Tibial nerve (tissue), 4 donors: ENCODE measurements around the gene KDM4F. TPM values are rescaled to one million over a fixed set of nuclear protein-coding genes. Genes with fewer than 3 reads are reported as not detected.
A peak's percentile ranks its signal among the peaks of the same experiment; 100 is the strongest.

ENCODE experiments used
- DNase-seq, 2 donors: peaks; one replicate each; pipeline ENCODE4 v3.0.0-alpha.2; 2019; ENCODE audit warnings: low spot score in 2 of 2
- H3K27ac ChIP-seq, 4 donors: fragments of 200-600 bp; sonication (generic) in 3 of 4; one replicate each; pipeline ENCODE4 v1.5.1; 2017 to 2019; ENCODE audit warnings: mild to moderate bottlenecking in 1 of 4
- H3K27me3 ChIP-seq, 2 donors: fragments of 200-600 bp; sonication (generic) in 1 of 2; one replicate each; pipeline versions ENCODE4 v1.5.1 to v1.6.0; 2017 to 2019
- H3K36me3 ChIP-seq, 3 donors: fragments of 200-600 bp; sonication (generic); one replicate each; pipeline ENCODE4 v1.5.1; 2018 to 2019
- H3K4me1 ChIP-seq, 4 donors: fragments of 200-600 bp; sonication (generic) in 3 of 4; one replicate each; pipeline ENCODE4 v1.5.1; 2017 to 2019
- H3K4me3 ChIP-seq, 4 donors: fragments of 200-600 bp; sonication (generic) in 3 of 4; one replicate each; pipeline ENCODE4 v1.5.1; 2017 to 2019; ENCODE audit warnings: mild to moderate bottlenecking in 1 of 4, moderate library complexity in 1 of 4
- H3K9me3 ChIP-seq, 4 donors: fragments of 200-600 bp; sonication (generic) in 3 of 4; one replicate each; pipeline ENCODE4 v1.5.1; 2017 to 2019
- EP300 ChIP-seq, 2 donors: sonication (generic); formaldehyde crosslinking; IDR thresholded peaks; one replicate each; pipeline ENCODE4 v1.6.1; 2017; ENCODE audit warnings: antibody characterized with exemption in 2 of 2, mild to moderate bottlenecking in 1 of 2
- POLR2A ChIP-seq, 2 donors: fragments of 450-650 bp; IDR thresholded peaks; one replicate each; pipeline ENCODE4 v1.6.1; 2017; ENCODE audit warnings: antibody characterized with exemption in 2 of 2, mild to moderate bottlenecking in 2 of 2, moderate library complexity in 2 of 2
- WGBS, 2 donors: methylation state at CpG; one replicate each; pipeline ENCODE4 v1.1.5; 2018; 5-methylcytosine and 5-hydroxymethylcytosine counted together
- total RNA-seq, 4 donors: library from RNA; depleted of rRNA; stranded (reverse); fragments of >200 nt; gene quantifications; one replicate each; pipeline ENCODE4 v1.1.0, GENCODE V29; 2016
- TF ChIP-seq, protein P1 (sequence below), 5 experiments: fragments of 200-600 bp in 3 of 5; fragments of 450-650 bp in 2 of 5; sonication (generic) in 3 of 5; IDR thresholded peaks; one replicate each; pipeline ENCODE4 v1.5.1; 2016 to 2019; ENCODE audit warnings: antibody characterized with exemption in 5 of 5, mild to moderate bottlenecking in 3 of 5, moderate library complexity in 2 of 5

The KDM4F gene
- total RNA-seq, 4 donors from 2014 or later: not detected

DNA sequence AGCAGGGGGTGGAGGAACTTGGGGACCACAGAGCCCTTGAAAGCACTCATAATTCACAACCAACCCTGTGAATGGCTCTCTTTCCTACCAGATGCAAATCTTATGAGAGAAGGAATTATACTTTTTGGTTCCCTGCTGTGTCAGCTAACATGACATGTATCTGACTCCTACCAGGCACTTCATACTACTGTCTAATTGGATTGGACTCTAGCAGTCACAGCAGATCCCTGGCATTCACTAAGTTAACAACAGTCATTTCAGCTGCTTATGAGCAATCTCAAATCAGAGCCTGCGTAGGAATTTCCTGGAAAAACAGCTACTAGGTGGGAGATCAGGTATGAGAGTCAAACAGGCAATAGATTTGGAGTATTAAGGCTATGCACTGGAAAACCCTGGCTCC, 29.3 kb downstream of the KDM4F start:
- no peaks in the 10 kb centered on the region for H3K36me3 ChIP-seq
- peak overlapping the region in 3 of 4 donors; percentile 10 to 96 (median 80) for H3K27ac ChIP-seq
- DNase-seq: no peak
- H3K4me1 ChIP-seq: peaks cover 0 to 91% (median 55%) of the 10 kb centered on the region in 4 donors
- WGBS, 2 donors: 71 to 85% methylated on average over 1 of the region's 1 CpG
- H3K4me3 ChIP-seq: no peak overlapping the region
- no peaks in the 10 kb centered on the region for H3K27me3 ChIP-seq
- TF ChIP-seq EP300 (IDR thresholded peaks at IDR 0.05) (no peak), POLR2A (IDR thresholded peaks at IDR 0.05) (no peak)
- TF ChIP-seq, protein P1, sequence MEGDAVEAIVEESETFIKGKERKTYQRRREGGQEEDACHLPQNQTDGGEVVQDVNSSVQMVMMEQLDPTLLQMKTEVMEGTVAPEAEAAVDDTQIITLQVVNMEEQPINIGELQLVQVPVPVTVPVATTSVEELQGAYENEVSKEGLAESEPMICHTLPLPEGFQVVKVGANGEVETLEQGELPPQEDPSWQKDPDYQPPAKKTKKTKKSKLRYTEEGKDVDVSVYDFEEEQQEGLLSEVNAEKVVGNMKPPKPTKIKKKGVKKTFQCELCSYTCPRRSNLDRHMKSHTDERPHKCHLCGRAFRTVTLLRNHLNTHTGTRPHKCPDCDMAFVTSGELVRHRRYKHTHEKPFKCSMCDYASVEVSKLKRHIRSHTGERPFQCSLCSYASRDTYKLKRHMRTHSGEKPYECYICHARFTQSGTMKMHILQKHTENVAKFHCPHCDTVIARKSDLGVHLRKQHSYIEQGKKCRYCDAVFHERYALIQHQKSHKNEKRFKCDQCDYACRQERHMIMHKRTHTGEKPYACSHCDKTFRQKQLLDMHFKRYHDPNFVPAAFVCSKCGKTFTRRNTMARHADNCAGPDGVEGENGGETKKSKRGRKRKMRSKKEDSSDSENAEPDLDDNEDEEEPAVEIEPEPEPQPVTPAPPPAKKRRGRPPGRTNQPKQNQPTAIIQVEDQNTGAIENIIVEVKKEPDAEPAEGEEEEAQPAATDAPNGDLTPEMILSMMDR (IDR thresholded peaks at IDR 0.05): no peak
- H3K9me3 ChIP-seq: no peaks in the 10 kb centered on the region

DNA sequence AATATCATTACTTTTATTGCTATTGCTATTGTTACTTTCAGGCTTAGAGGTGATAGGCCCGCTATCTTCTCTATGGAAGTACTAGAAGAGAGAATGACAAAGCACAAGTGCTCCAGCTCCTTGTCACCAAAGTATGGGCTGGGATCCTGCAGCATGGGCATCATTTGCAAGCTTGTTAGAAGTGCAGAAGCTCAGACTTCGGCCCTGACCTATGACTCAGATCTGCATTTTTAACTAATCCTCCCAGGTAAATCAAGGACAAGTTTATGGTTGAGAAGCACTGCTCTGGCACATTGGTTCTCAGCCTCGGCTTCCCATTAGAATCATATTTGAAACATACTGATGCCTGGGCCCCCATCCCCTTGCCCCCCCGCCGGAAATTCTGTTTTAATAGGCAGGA, 31.8 kb downstream of the KDM4F start:
- WGBS, 2 donors: 33 to 41% methylated on average over 5 of the region's 5 CpGs
- Histone ChIP-seq H3K4me3 (no peak overlapping the region), H3K27ac (peak overlapping the region; percentile 18 to 96 (median 59)), H3K4me1 (peaks cover 0 to 81% (median 39%) of the 10 kb centered on the region in 4 donors), H3K27me3 (no peaks in the 10 kb centered on the region), H3K9me3 (no peaks in the 10 kb centered on the region), H3K36me3 (no peaks in the 10 kb centered on the region)
- TF ChIP-seq EP300 (IDR thresholded peaks at IDR 0.05): no peak
- no peak for TF ChIP-seq POLR2A (IDR thresholded peaks at IDR 0.05)
- TF ChIP-seq, protein P1 (IDR thresholded peaks at IDR 0.05): no peak
- DNase-seq: no peak

DNA sequence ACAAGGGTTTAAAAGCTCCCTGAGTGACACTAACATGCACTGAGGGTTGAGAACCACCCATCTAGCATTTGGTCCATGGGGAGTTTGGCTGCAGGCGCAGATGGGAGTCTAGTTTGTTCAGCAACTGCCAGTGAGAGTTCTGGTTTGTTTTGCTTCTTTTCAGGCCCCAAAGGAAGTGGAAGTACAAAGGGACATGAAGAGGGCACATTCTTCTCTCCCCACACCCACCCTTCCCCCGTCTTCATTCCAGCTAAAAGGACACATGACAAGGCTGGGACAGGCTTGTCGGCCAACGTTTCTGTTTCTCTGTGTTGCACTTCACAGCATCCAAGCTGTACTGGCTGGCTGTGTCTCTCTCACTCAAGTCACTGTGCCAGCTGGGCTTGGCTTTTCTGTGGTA, 32.2 kb downstream of the KDM4F start:
- WGBS, 2 donors: 22 to 23% methylated on average over 4 of the region's 4 CpGs
- TF ChIP-seq, protein P1 (IDR thresholded peaks at IDR 0.05): no peak
- TF ChIP-seq POLR2A (IDR thresholded peaks at IDR 0.05) (peak; percentile 19 to 31), EP300 (IDR thresholded peaks at IDR 0.05) (peak; percentile 37 to 96)
- Histone ChIP-seq H3K9me3 (no peaks in the 10 kb centered on the region), H3K4me3 (no peak overlapping the region), H3K36me3 (no peaks in the 10 kb centered on the region), H3K27me3 (no peaks in the 10 kb centered on the region), H3K4me1 (peaks cover 0 to 77% (median 37%) of the 10 kb centered on the region in 4 donors), H3K27ac (peak overlapping the region; percentile 27 to 96 (median 82))
- DNase-seq: peak; percentile 72 to 76

DNA sequence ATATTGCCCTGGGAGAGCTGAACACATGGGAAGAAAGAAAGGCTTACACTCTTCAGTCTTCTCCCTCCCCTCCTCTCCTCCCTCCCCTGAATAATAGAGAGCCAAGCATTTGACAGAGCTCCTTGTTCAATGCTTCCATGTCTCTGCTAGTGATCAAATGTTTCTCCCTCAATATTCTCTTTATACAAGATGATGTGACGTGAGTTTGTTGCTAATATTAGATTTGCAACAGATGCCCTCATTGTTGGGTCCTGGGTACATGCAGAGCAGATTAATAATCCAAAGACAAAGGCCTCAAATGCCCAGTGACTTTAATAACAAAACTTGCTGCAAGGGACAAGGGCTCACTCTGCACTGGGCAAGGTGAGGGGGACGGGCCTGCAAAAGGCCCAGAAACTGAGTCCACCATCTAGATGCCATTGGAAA, 33.4 kb downstream of the KDM4F start:
- peak in 1 of 2 donors; percentile 77 for TF ChIP-seq EP300 (IDR thresholded peaks at IDR 0.05)
- TF ChIP-seq, protein P1 (IDR thresholded peaks at IDR 0.05): no peak
- no peak overlapping the region for H3K4me3 ChIP-seq
- no peaks in the 10 kb centered on the region for H3K9me3 ChIP-seq
- 45 to 55% methylated on average over 2 of the region's 2 CpGs for WGBS, 2 donors
- no peaks in the 10 kb centered on the region for H3K27me3 ChIP-seq
- DNase-seq: no peak
- H3K36me3 ChIP-seq: no peaks in the 10 kb centered on the region
- peaks cover 0 to 66% (median 32%) of the 10 kb centered on the region in 4 donors for H3K4me1 ChIP-seq
- peak overlapping the region; percentile 10 to 96 (median 82) for H3K27ac ChIP-seq

DNA sequence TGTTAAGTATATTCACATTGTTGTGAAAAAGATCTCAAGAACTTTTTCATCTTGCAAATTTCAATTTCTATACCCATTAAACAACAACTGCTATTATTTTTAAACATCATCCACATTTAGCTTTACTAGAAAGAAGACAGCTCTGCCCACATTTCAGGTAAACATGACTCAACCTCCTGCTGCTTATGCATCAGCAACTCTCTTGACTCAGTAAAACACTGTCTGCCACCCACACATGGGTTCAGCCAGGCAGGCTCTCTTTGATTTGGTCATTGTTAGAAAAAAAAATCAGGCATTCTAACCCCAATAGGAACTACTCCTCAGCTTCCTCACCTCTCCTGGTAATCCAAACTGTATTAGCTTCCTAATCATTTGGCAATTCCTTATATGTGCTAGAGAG, 35.3 kb downstream of the KDM4F start:
- no peak for DNase-seq
- H3K27ac ChIP-seq: peak overlapping the region in 2 of 4 donors; percentile 91 to 96
- no peak overlapping the region for H3K4me3 ChIP-seq
- peaks cover 0 to 56% (median 36%) of the 10 kb centered on the region in 4 donors for H3K4me1 ChIP-seq
- no peaks in the 10 kb centered on the region for H3K9me3 ChIP-seq
- H3K27me3 ChIP-seq: no peaks in the 10 kb centered on the region
- TF ChIP-seq, protein P1 (IDR thresholded peaks at IDR 0.05): no peak
- no peaks in the 10 kb centered on the region for H3K36me3 ChIP-seq
